PC-9 (cell line): Measurements from ENCODE around the gene TSFM. TPM values are rescaled to one million over a fixed set of nuclear protein-coding genes. Genes with fewer than 3 reads are reported as not detected.

Experiments used
- BruUV-seq: library from RNA; stranded (reverse); fragments of 400-500 nt; replicated peaks from 2 replicates; lab custom pipeline; 2021; lab: Mats Ljungman, UMichigan
- CTCF ChIA-PET: fragments of 300-600 bp; sonication (Branson Sonifier 250); formaldehyde crosslinking; loops from one replicate; lab custom pipeline; 2022; ENCODE audit warnings: antibody characterized with exemption; lab: Charles Lee
- POLR2A ChIA-PET: fragments of 300-600 bp; sonication (Branson Sonifier 250); formaldehyde crosslinking; loops from one replicate; lab custom pipeline; 2022; ENCODE audit warnings: antibody characterized with exemption; ENCODE audit not compliant: unreplicated experiment; lab: Charles Lee
- DNase-seq, 2 experiments: peaks; one replicate each; pipeline versions ENCODE4 v3.0.0 to v3.0.0-alpha.2; 2015 to 2022; ENCODE audit warnings: mixed read lengths in 1 of 2
- H2AFZ ChIP-seq: fragments of 200-600 bp; sonication (generic); 2 replicates; pipeline ENCODE4 v1.8.1; 2017; ENCODE audit warnings: antibody characterized with exemption
- H3F3A ChIP-seq: fragments of 200-600 bp; sonication (generic); 2 replicates; pipeline ENCODE4 v1.8.1; 2017; ENCODE audit warnings: antibody characterized with exemption, mild to moderate bottlenecking, low read depth; ENCODE audit not compliant: insufficient read depth
- H3K27ac ChIP-seq: fragments of 200-600 bp; sonication (generic); 2 replicates; pipeline ENCODE4 v1.6.1; 2016; ENCODE audit warnings: mixed run types
- H3K27me3 ChIP-seq: fragments of 200-600 bp; sonication (generic); 2 replicates; pipeline ENCODE4 v1.6.1; 2016; ENCODE audit warnings: low read depth, mixed run types; ENCODE audit not compliant: insufficient read depth
- H3K36me3 ChIP-seq: fragments of 200-600 bp; sonication (generic); 2 replicates; pipeline ENCODE4 v1.6.1; 2016; ENCODE audit warnings: low read depth, mixed run types
- H3K4me1 ChIP-seq: fragments of 200-600 bp; sonication (generic); replicated peaks from 2 replicates; pipeline ENCODE4 v1.6.1; 2016; ENCODE audit warnings: mixed run types; ENCODE audit not compliant: insufficient read depth
- H3K4me2 ChIP-seq: fragments of 200-600 bp; sonication (generic); 2 replicates; pipeline ENCODE4 v1.6.1; 2017; ENCODE audit warnings: mixed run types
- H3K4me3 ChIP-seq: fragments of 200-600 bp; sonication (generic); 2 replicates; pipeline ENCODE4 v1.6.1; 2016; ENCODE audit warnings: mixed run types
- H3K79me2 ChIP-seq: fragments of 200-600 bp; sonication (generic); 2 replicates; pipeline ENCODE4 v1.6.1; 2017; ENCODE audit warnings: low read depth, mixed run types
- H3K9me2 ChIP-seq: fragments of 200-600 bp; sonication (generic); 2 replicates; pipeline ENCODE4 v1.8.1; 2017; ENCODE audit warnings: mild to moderate bottlenecking; ENCODE audit not compliant: insufficient read depth
- H3K9me3 ChIP-seq: fragments of 200-600 bp; sonication (generic); 2 replicates; pipeline ENCODE4 v1.8.1; 2016; ENCODE audit warnings: low read depth; ENCODE audit not compliant: insufficient read depth
- H4K20me1 ChIP-seq: fragments of 200-600 bp; sonication (generic); 2 replicates; pipeline ENCODE4 v1.8.1; 2017; ENCODE audit not compliant: insufficient read depth
- CTCF ChIP-seq: fragments of 200-600 bp; sonication (generic); conservative IDR thresholded peaks from 2 replicates; pipeline ENCODE4 v1.6.1; 2017; ENCODE audit warnings: mixed run types, antibody characterized with exemption, mild to moderate bottlenecking, moderate library complexity
- EZH2 ChIP-seq: fragments of 200-600 bp; sonication (generic); IDR thresholded peaks from 2 replicates; pipeline ENCODE4 v1.8.0; 2017; ENCODE audit warnings: antibody characterized with exemption, low read depth
- intact Hi-C: fragments of 100-400 bp; cut with micrococcal nuclease; formaldehyde crosslinking; loops from one replicate; pipeline ENCODE4 v1.10.0; 2022; ENCODE audit not compliant: unreplicated experiment
- total RNA-seq: library from RNA; stranded (reverse); gene quantifications from 2 replicates; pipeline ENCODE4 v1.2.3, GENCODE V29; 2021

Gene TSFM
- total RNA-seq, 1 experiment from 2014 or later, result 44.8 TPM

- Histone ChIP-seq H3F3A (peaks cover 39% of the 10 kb centered on the region), H3K36me3 (peaks cover 13% of the 10 kb centered on the region; the same call in 1 of the 2 replicates), H3K9me2 (no peaks in the 10 kb centered on the region), H4K20me1 (no peaks in the 10 kb centered on the region), H3K27ac (peak within 1 kb of the TSS; percentile 90), H3K9me3 (no peaks in the 10 kb centered on the region), H2AFZ (peak within 1 kb of the TSS; percentile 83), H3K79me2 (peaks cover 11% of the 10 kb centered on the region), H3K27me3 (no peaks in the 10 kb centered on the region), H3K4me1 (peaks cover 13% of the 10 kb centered on the region), H3K4me3 (peak within 1 kb of the TSS; percentile 75), H3K4me2 (peak within 1 kb of the TSS; percentile 76)
- no TSS peak for BruUV-seq
- CTCF ChIA-PET, result interaction anchor here (0.5 to 0.8 kb wide), 2 partner anchors 19 to 309 kb away, joined by 4 to 10 read pairs; no protein-coding TSS in a partner anchor
- peak; percentile 93 to 94 for DNase-seq
- intact Hi-C loops, result loop anchor here (2.0 kb wide), 1 partner anchor 18 kb away; no protein-coding TSS in a partner anchor
- POLR2A ChIA-PET, result interaction anchor here (0.5 to 0.7 kb wide), 6 partner anchors 19 to 1748 kb away, joined by 3 to 15 read pairs (median 8); partner anchors contain the start of gene SUOX
- TF ChIP-seq CTCF, result no peak
- no peak for TF ChIP-seq EZH2
These were observed 37.7 kb upstream of the TSFM start, which contains the start of gene TSPAN31 for GRCh38 chr12:57744777-57745484. Gene TSPAN31 (plus strand): TSS chr12:57745039. CDS start chr12:57745155, 116 bp downstream.

- Histone ChIP-seq H3F3A (peaks cover 39% of the 10 kb centered on the region), H3K79me2 (peaks cover 16% of the 10 kb centered on the region), H3K36me3 (peaks cover 16% of the 10 kb centered on the region), H4K20me1 (no peaks in the 10 kb centered on the region), H3K27me3 (no peaks in the 10 kb centered on the region), H3K4me3 (peak overlapping the region; percentile 75), H3K27ac (peak overlapping the region; percentile 90; the same call in 1 of the 2 replicates), H2AFZ (peak overlapping the region; percentile 83; the same call in 1 of the 2 replicates), H3K9me2 (no peaks in the 10 kb centered on the region), H3K9me3 (no peaks in the 10 kb centered on the region), H3K4me2 (peak overlapping the region; percentile 76), H3K4me1 (peaks cover 13% of the 10 kb centered on the region)
- intact Hi-C loops, result loop anchor here (2.0 kb wide), 1 partner anchor 19 kb away; no protein-coding TSS in a partner anchor
- POLR2A ChIA-PET, result no interaction called here
- no peak for DNase-seq
- CTCF ChIA-PET, result no interaction called here
- TF ChIP-seq CTCF (no peak), EZH2 (no peak)
- BruUV-seq, result TSS peak; percentile 47
These were observed 37.1 kb upstream of the TSFM start for GRCh38 chr12:57745485-57745881.

GRCh38 chr12:57746025-57746424, 36.6 kb upstream of the TSFM start:
- peaks cover 19% of the 10 kb centered on the region for H3K4me1 ChIP-seq
- peak overlapping the region; percentile 76 for H3K4me2 ChIP-seq
- ChIA-PET CTCF (interaction anchor here (0.5 kb wide), 1 partner anchor 113 kb away, joined by 3 read pairs; the partner anchor contains the start of gene B4GALNT1), POLR2A (no interaction called here)
- no peak for DNase-seq
- peak overlapping the region; percentile 75; the same call in 1 of the 2 replicates for H3K4me3 ChIP-seq
- H3K9me3 ChIP-seq, result no peaks in the 10 kb centered on the region
- peaks cover 20% of the 10 kb centered on the region for H3K36me3 ChIP-seq
- BruUV-seq, result no TSS peak
- no peaks in the 10 kb centered on the region for H3K27me3 ChIP-seq
- H3K27ac ChIP-seq, result no peak overlapping the region
- peaks cover 39% of the 10 kb centered on the region for H3F3A ChIP-seq
- intact Hi-C loops, result no loop called here
- no peaks in the 10 kb centered on the region for H3K9me2 ChIP-seq
- no peaks in the 10 kb centered on the region for H4K20me1 ChIP-seq
- no peak for TF ChIP-seq EZH2
- TF ChIP-seq CTCF, result no peak
- no peak overlapping the region for H2AFZ ChIP-seq
- H3K79me2 ChIP-seq, result peaks cover 21% of the 10 kb centered on the region
